GM12872 (cell line): ENCODE measurements around the gene LRP5.

Source experiments
- TF ChIP-seq, protein P1 (sequence below): IDR thresholded peaks from 3 replicates; pipeline ENCODE4 v1.5.1; 2011; ENCODE audit warnings: low read depth, mild to moderate bottlenecking, low read length, moderate library complexity; ENCODE audit not compliant: insufficient read depth

LRP5 gene

DNA sequence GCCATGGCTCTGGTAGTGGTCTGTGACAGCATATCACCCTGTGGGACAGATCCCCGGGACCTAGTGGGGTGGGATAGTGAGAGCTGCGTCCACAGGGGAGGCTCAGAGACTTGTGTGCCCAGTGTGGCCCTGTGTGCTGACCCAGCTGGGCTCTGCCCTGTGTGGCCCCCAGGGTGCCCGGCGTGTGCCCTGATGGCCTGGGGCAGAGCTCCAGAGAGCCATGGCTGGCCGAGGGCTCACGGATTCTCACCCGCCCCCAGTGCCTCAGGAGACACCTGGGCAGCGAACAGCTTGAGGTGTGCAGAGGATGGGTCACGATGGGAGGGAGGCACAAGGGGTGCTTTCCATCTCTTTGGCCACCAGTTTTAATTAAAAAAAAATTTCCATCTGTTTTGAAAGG lies 11.8 kb downstream of the LRP5 start:
- TF ChIP-seq, protein P1, sequence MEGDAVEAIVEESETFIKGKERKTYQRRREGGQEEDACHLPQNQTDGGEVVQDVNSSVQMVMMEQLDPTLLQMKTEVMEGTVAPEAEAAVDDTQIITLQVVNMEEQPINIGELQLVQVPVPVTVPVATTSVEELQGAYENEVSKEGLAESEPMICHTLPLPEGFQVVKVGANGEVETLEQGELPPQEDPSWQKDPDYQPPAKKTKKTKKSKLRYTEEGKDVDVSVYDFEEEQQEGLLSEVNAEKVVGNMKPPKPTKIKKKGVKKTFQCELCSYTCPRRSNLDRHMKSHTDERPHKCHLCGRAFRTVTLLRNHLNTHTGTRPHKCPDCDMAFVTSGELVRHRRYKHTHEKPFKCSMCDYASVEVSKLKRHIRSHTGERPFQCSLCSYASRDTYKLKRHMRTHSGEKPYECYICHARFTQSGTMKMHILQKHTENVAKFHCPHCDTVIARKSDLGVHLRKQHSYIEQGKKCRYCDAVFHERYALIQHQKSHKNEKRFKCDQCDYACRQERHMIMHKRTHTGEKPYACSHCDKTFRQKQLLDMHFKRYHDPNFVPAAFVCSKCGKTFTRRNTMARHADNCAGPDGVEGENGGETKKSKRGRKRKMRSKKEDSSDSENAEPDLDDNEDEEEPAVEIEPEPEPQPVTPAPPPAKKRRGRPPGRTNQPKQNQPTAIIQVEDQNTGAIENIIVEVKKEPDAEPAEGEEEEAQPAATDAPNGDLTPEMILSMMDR: no peak

DNA sequence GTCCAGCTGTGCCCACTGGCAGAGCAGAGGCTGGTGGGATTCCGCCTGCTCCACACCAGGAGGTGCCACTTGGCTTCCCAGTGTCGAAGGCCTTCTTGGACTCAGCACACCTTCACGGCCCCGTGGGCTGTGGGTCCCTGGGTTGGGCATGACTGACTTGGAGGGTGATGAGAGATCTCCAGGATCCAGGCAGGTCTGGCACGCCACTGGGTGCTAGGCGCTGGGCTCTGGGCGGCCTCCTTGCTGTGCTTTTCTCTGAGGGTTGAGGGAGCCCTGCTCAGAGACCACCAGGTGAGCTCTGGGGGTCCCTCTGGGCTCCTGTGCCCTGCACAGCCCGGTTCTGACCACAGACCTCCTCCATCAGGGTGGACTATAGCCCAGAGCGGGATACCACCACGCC lies 12.3 kb downstream of the LRP5 start:
- TF ChIP-seq, protein P1: no peak

DNA sequence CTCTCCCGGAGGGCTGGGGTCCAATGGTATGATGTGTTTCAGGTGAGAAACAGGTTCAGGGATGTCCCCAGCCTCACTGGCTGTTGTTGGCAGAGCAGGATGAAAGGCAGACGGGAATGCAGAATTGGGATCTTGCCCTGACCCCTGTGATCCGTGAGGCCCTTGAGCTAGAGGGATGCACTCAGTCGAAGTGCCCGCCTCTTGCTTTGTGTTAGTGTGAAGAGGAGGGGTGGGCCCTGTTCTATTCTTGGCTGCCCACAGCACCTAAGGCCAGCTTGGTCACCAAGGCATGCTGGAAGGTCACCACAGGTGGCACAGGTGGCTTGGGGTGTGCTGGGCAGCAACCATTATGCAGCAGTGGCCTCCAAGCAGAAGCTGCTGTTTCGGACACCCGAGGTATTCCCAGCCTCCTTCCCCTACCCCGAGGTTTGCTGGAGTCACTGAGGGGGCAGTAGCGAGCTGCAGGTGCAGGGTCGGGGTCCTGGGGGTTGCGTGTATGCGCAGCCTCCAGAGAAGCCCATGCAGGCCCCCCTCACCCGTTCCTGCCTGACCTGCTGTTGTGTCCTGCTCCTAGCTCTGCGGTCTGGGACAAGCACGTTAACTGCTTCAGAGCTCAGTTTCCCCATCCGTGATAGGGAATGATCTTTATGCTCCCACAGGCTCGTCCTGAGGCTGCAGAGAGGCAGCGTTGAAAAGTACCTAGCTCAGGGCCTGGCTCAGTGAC lies 13.0 kb downstream of the LRP5 start:
- TF ChIP-seq, protein P1: no peak

DNA sequence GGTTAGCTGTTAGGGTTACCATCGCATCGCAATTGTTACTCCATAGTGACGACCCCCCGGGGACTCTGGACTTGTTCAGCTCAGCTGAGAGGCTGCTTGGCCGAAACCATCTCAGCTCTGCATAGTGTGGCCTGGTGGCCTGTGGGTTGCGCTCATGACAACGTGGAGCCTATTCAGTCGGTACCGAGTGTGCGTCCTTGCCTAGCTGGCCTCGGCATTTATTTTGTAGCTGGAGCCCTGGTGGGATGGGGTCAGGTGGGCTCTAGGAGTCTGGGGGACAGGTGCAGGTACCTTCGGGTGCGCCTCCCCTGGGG lies 13.5 kb downstream of the LRP5 start:
- TF ChIP-seq, protein P1: no peak

DNA sequence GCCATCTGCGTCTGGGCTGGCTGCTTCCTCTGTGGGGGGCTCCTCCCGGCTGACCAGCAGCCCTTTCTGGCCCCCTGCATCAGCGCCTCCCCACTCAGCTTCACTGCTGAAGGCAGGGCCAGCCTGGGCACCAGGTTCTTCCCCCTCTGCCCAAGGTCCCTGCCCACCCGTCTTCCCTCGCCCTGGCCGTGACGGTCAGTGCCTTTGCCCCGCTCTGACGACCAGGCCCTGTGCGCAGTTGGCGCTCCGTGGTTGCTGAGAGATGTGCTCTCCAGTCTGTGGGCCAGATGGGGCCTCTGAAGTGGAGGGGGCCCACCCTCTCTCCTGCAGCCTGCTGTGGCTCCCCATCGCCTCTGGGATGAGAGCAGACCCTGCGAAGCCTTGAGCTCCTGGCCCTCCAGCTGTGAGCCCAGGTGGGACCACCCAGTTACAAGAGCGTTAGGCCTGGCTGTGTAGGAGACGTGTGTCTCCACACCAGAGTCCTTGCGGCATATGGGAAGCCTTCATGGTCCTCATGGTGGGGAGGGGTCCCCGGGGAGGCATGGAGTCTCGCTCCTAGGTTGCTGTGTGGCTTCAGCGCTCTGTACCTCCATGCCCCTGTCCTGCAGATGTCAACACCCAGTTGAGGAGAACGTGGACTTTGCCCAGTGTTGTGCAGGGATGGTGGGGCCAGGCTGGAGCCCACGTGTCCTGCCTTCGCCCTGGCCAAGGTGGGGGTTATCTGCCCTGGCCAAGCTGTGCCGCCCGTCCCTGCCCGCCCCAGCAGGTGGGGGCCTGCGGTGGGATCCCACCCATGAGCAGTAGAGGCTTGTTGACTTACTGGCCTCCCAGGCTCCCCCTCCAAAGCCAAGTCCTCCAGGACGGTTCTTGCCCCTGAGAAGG lies 14.2 kb downstream of the LRP5 start:
- TF ChIP-seq, protein P1: no peak

DNA sequence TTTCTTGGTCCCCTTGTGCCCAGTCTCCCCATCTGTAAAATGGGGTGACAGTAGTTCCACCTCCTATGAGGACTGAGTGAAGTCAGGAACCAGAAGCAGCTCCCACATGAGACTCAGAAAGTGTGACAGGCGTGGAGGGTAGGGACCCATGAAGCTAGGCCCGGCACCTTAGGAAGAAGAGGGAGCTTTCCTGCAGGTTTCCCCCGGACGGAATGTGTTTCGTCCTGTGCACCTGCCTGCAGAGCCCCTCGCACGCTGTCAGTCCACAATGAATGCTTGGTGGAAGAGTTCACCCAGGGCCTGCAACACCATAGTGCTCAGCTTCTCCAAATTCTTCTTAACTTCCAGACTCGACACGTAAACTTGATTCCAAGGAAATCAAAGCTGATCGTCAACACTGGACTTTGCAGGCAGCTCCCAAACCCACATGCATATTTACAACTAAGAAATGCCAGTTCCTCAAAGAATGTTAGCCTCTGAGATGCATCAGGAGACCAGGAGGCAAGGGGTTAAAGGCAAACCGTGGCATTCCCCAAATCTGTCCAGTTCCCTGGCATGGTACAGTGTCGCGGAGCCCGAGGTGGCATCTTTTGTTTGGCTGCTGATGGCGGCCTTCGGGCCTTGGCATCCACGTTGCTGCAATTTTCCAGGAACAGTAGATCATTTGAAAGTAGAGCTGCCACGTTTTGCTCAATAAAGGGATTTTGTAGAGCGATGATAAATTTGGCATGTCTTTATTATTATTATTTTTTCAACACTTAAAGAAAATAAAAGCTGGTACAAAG lies 15.4 kb downstream of the LRP5 start:
- TF ChIP-seq, protein P1: no peak
